ENCODE data around the gene ARG1. TPM values are rescaled to one million over a fixed set of nuclear protein-coding genes. Genes with fewer than 3 reads are reported as not detected.

ARG1 gene
- polyA plus RNA-seq, 1 of the 3 experiments (the other 2 are of a cell fraction) = not detected

- no peak for TF ChIP-seq MEF2A (IDR thresholded peaks at IDR 0.05; ENCODE audit: borderline replicate concordance, low read depth)
- TF ChIP-seq RAD21 (IDR thresholded peaks at IDR 0.05; ENCODE audit: low read length) = no peak
Measured at GRCh38 chr6:131628726-131629125, 55.7 kb downstream of the ARG1 start (continued).

- peaks cover 7% of the 10 kb centered on the region for H3F3A ChIP-seq (replicated peaks; ENCODE audit: insufficient read depth)
- POLR2A ChIA-PET = no interaction called here
- H4K20me1 ChIP-seq (ENCODE audit: insufficient read depth) = no peaks in the 10 kb centered on the region
- no peak overlapping the region for H3K27ac ChIP-seq (ENCODE audit: low read depth in 2 of 2, low read length in 1 of 2)
- TF ChIP-seq TCF12 (IDR thresholded peaks at IDR 0.05) (no peak), USF2 (IDR thresholded peaks at IDR 0.05; ENCODE audit: borderline replicate concordance, low read depth, low read length) (no peak), MXI1 (IDR thresholded peaks at IDR 0.05; ENCODE audit: low read depth, low read length) (no peak), ELF1 (IDR thresholded peaks at IDR 0.05) (no peak), RFX5 (IDR thresholded peaks at IDR 0.05; ENCODE audit: low read length) (no peak)
- peaks cover 0 to 9% of the 10 kb centered on the region in 2 experiments; a peak in 2 of 4 replicates for H3K4me1 ChIP-seq (ENCODE audit: control insufficient read depth in 1 of 2, insufficient read depth in 2 of 2, low read depth in 1 of 2, low read length in 1 of 2)
- H3K9me2 ChIP-seq = no peaks in the 10 kb centered on the region
- peaks cover 10 to 16% of the 10 kb centered on the region in 2 experiments for H3K36me3 ChIP-seq (replicated peaks in 1 of 2; ENCODE audit: control insufficient read depth in 1 of 2, insufficient read depth in 2 of 2, low read length in 1 of 2)
- no peak overlapping the region for H3K4me3 ChIP-seq (ENCODE audit: low read depth in 2 of 2, low read length in 1 of 2)
- no peak for DNase-seq
- no peak overlapping the region; the same call in 1 of the 2 replicates for H2AFZ ChIP-seq (ENCODE audit: low read depth)
- H3K9ac ChIP-seq = no peak overlapping the region
- CTCF ChIA-PET = interaction anchor here (1.3 to 4.1 kb wide), 3 partner anchors 14 to 744 kb away, joined by 5 to 60 read pairs (median 18); no protein-coding TSS in a partner anchor
- H3K27me3 ChIP-seq (ENCODE audit: insufficient read depth) = no peaks in the 10 kb centered on the region; the same call in 1 of the 2 replicates
- 0% methylated on average over 2 of the region's 2 CpGs for WGBS (ENCODE audit: low lambda C conversion rate)
- H3K9me3 ChIP-seq = no peaks in the 10 kb centered on the region
- H3K4me2 ChIP-seq = no peak overlapping the region
- peaks cover 18% of the 10 kb centered on the region for H3K79me2 ChIP-seq (ENCODE audit: insufficient read depth)
Measured at GRCh38 chr6:131629651-131630050, 56.6 kb downstream of the ARG1 start.

DNA sequence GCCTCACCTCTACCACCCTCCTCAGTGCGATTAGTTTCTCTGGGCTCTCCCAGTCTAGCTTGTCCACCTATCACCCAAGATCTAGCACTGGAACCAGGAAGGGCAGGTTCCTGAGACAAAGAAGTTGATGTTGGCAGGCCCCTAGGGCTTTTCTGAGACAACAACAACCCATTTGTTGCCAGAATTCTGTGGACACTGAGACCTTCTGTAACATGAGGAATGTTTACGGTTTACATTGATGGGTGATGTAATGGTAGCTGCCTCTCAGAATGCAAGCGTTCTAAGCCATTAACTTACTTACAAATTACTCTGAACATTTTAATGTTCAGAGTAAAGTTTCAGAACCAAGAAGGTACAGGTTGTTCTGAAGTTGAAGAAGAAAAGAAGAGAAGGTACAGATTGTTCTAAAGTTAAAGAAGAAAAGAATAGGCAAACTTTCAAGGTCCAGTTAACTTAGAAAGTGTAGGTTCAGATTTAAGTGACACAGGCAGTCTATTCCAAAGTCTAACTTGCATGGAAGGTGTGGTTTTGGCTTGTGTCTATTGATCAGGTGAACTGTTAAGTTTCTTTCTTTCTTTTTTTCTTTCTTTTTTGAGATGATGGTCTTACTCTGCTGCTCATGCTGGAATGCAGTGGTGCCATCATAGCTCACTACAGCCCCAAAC, 58.7 kb downstream of the ARG1 start:
- ChIA-PET CTCF (no interaction called here), POLR2A (no interaction called here)

More for the DNA sequence above, 58.7 kb downstream of the ARG1 start:
- Histone ChIP-seq H3F3A (replicated peaks; ENCODE audit: insufficient read depth) (peaks cover 3% of the 10 kb centered on the region), H3K27ac (ENCODE audit: low read depth in 2 of 2, low read length in 1 of 2) (no peak overlapping the region), H4K20me1 (ENCODE audit: insufficient read depth) (no peaks in the 10 kb centered on the region), H3K4me3 (ENCODE audit: low read depth in 2 of 2, low read length in 1 of 2) (no peak overlapping the region), H3K79me2 (ENCODE audit: insufficient read depth) (peaks cover 11% of the 10 kb centered on the region), H3K4me2 (no peak overlapping the region), H3K36me3 (replicated peaks in 1 of 2; ENCODE audit: control insufficient read depth in 1 of 2, insufficient read depth in 2 of 2, low read length in 1 of 2) (peaks cover 0 to 1% of the 10 kb centered on the region in 2 experiments), H3K9me3 (no peaks in the 10 kb centered on the region), H3K27me3 (ENCODE audit: insufficient read depth) (peaks cover 11% of the 10 kb centered on the region), H2AFZ (ENCODE audit: low read depth) (no peak overlapping the region), H3K4me1 (ENCODE audit: control insufficient read depth in 1 of 2, insufficient read depth in 2 of 2, low read depth in 1 of 2, low read length in 1 of 2) (peaks cover 0 to 7% of the 10 kb centered on the region in 2 experiments; a peak in 2 of 4 replicates), H3K9ac (no peak overlapping the region), H3K9me2 (no peaks in the 10 kb centered on the region)
- no peak for DNase-seq
- WGBS (ENCODE audit: low lambda C conversion rate) = 6% methylated on average over 3 of the region's 3 CpGs
- TF ChIP-seq, protein P1, sequence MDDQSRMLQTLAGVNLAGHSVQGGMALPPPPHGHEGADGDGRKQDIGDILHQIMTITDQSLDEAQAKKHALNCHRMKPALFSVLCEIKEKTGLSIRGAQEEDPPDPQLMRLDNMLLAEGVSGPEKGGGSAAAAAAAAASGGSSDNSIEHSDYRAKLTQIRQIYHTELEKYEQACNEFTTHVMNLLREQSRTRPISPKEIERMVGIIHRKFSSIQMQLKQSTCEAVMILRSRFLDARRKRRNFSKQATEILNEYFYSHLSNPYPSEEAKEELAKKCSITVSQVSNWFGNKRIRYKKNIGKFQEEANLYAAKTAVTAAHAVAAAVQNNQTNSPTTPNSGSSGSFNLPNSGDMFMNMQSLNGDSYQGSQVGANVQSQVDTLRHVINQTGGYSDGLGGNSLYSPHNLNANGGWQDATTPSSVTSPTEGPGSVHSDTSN (IDR thresholded peaks at IDR 0.05) = no peak
- TF ChIP-seq RCOR1 (IDR thresholded peaks at IDR 0.05; ENCODE audit: low read length) = no peak
- TF ChIP-seq RXRA (IDR thresholded peaks at IDR 0.05; ENCODE audit: borderline replicate concordance, low read depth) = no peak
- no peak for TF ChIP-seq RAD21 (IDR thresholded peaks at IDR 0.05; ENCODE audit: low read length)
- TF ChIP-seq GABPA (IDR thresholded peaks at IDR 0.05; ENCODE audit: low read depth) = no peak
- no peak for TF ChIP-seq YY1 (IDR thresholded peaks at IDR 0.05; ENCODE audit: low read depth)
- no peak for TF ChIP-seq TAF1 (IDR thresholded peaks at IDR 0.05; ENCODE audit: borderline replicate concordance, low read depth, low read length)
- TF ChIP-seq FOXJ3 (CRISPR knock-in tag; IDR thresholded peaks at IDR 0.05) = no peak
- TF ChIP-seq, protein P2, sequence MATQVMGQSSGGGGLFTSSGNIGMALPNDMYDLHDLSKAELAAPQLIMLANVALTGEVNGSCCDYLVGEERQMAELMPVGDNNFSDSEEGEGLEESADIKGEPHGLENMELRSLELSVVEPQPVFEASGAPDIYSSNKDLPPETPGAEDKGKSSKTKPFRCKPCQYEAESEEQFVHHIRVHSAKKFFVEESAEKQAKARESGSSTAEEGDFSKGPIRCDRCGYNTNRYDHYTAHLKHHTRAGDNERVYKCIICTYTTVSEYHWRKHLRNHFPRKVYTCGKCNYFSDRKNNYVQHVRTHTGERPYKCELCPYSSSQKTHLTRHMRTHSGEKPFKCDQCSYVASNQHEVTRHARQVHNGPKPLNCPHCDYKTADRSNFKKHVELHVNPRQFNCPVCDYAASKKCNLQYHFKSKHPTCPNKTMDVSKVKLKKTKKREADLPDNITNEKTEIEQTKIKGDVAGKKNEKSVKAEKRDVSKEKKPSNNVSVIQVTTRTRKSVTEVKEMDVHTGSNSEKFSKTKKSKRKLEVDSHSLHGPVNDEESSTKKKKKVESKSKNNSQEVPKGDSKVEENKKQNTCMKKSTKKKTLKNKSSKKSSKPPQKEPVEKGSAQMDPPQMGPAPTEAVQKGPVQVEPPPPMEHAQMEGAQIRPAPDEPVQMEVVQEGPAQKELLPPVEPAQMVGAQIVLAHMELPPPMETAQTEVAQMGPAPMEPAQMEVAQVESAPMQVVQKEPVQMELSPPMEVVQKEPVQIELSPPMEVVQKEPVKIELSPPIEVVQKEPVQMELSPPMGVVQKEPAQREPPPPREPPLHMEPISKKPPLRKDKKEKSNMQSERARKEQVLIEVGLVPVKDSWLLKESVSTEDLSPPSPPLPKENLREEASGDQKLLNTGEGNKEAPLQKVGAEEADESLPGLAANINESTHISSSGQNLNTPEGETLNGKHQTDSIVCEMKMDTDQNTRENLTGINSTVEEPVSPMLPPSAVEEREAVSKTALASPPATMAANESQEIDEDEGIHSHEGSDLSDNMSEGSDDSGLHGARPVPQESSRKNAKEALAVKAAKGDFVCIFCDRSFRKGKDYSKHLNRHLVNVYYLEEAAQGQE (IDR thresholded peaks at IDR 0.05; ENCODE audit: low read depth, low read length) = no peak
- no peak for TF ChIP-seq USF2 (IDR thresholded peaks at IDR 0.05; ENCODE audit: borderline replicate concordance, low read depth, low read length)
- no peak for TF ChIP-seq RFX5 (IDR thresholded peaks at IDR 0.05; ENCODE audit: low read length)
